GM12874 (cell line): Measurements from ENCODE around the gene OR2AK2.

Experiments used
- TF ChIP-seq, protein P1 (sequence below): IDR thresholded peaks from 2 replicates; pipeline ENCODE4 v1.5.1; 2011; ENCODE audit warnings: low read depth, mild to moderate bottlenecking, control low read depth, low read length, moderate library complexity; ENCODE audit not compliant: insufficient read depth

OR2AK2 gene

DNA sequence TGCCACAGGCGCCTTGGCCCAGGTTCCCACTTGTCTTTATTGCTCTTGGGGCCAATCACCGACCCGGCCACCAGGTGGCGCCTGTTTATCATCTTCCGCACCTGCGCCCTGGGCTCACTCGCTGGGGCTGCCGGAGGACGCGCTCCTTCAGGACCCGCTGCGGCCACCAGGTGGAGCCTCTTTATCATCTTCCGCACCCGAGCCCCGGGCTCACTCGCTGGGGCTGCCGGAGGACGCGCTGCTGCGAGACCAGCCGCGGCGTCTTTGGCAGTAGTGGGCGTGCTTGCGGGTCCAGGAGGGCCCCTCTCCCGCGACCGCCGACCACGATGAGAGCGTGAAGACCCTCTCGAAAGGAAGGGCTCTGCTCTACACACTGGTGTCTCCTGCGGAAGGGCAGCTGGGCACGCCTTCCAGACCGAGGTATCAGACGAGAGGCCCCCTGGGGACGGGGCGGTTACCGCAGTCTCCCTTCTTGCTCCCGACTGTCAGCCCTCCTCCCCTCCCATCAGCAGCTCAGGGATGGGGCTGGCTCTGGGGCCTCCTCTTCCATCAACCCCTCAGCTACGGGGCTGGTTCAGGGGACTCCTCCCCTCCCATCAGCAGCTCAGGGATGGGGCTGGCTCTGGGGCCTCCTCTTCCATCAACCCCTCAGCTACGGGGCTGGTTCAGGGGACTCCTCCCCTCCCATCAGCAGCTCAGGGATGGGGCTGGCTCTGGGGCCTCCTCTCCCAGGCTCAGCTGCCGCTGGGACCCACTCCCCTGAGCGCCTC is 27.9 kb upstream of the OR2AK2 start:
- TF ChIP-seq, protein P1, sequence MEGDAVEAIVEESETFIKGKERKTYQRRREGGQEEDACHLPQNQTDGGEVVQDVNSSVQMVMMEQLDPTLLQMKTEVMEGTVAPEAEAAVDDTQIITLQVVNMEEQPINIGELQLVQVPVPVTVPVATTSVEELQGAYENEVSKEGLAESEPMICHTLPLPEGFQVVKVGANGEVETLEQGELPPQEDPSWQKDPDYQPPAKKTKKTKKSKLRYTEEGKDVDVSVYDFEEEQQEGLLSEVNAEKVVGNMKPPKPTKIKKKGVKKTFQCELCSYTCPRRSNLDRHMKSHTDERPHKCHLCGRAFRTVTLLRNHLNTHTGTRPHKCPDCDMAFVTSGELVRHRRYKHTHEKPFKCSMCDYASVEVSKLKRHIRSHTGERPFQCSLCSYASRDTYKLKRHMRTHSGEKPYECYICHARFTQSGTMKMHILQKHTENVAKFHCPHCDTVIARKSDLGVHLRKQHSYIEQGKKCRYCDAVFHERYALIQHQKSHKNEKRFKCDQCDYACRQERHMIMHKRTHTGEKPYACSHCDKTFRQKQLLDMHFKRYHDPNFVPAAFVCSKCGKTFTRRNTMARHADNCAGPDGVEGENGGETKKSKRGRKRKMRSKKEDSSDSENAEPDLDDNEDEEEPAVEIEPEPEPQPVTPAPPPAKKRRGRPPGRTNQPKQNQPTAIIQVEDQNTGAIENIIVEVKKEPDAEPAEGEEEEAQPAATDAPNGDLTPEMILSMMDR: peak; percentile 96

- TF ChIP-seq, protein P1: no peak
Observed at GRCh38 chr1:247942624-247943023, 22.4 kb upstream of the OR2AK2 start.

DNA sequence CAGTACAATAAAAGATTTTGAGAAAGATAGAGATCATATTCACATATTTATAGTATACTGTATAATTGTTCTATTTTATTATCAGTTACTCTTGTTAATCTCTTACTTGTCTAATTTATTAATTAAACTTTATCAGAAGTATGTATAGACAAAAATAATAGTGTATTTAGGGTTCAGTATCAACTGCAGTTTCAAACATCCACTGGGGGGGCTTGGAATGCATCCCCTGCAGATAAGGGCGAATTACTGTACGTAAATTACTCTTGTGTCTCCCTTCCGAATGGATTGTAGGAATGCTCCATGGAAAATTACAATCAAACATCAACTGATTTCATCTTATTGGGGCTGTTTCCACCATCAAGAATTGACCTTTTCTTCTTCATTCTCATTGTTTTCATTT is 16.5 kb upstream of the OR2AK2 start, which contains the start of gene OR2L8:
TSS of gene OR2L8 (plus strand) at position 301 of the 400 bp plus-strand sequence. CDS start at position 301, 0 bp downstream.
- TF ChIP-seq, protein P1: no peak

GRCh38 chr1:247953408-247953807 is 11.6 kb upstream of the OR2AK2 start:
- TF ChIP-seq, protein P1: no peak

- TF ChIP-seq, protein P1: no peak
Observed at GRCh38 chr1:247961791-247962190, 3.2 kb upstream of the OR2AK2 start.

DNA sequence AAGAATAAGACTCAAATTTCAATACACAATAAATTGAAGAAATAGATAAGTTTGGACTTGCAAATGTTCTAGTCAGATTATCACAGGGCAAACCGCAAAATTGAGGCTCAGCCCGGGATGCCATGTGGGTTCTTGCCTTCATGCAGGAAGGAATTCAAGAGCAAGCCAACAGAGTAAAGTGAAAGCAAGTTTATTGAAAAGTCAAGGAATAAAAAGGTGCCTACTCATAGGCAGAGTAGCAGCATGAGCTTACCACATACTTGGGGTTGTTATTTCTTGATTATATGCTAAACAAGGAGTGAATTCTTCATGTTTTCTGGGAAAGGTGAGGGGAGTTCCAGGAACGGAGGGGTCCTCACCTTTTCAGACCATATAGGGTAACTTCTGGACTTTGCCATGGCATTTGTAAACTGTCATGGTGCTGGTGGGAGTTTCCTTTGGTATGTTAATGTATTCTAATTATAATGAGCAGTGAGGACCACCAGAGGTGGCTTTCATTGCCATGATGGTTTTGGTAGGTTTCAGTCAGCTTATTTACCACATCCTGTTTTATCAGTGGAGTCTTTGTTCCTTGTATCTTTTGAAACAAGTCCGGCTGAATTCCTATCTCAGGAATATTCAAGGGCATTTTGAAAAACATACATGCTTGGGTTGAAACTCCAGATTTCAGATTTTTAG is 2.0 kb upstream of the OR2AK2 start:
- TF ChIP-seq, protein P1: no peak

GRCh38 chr1:247966532-247967204 is 1.6 kb downstream of the OR2AK2 start:
- TF ChIP-seq, protein P1: no peak
